ENCODE data around the gene ZW10. TPM values are rescaled to one million over a fixed set of nuclear protein-coding genes. Genes with fewer than 3 reads are reported as not detected.

ZW10 gene
- total RNA-seq, 4 donors from 2014 or later = 11.3 to 14.5 (median 12.8) TPM

GRCh38 chr11:113725407-113725806 is 48.1 kb downstream of the ZW10 start:
- H3K27me3 ChIP-seq = no peaks in the 10 kb centered on the region
- no peak overlapping the region for H3K27ac ChIP-seq
- no peaks in the 10 kb centered on the region for H3K36me3 ChIP-seq
- intact Hi-C loops (cut with DNase I) = no loop called here
- no peaks in the 10 kb centered on the region for H3K4me1 ChIP-seq
- no peaks in the 10 kb centered on the region for H3K9me3 ChIP-seq
- no peak for TF ChIP-seq POLR2A (IDR thresholded peaks at IDR 0.05)
- no peak for TF ChIP-seq CTCF (IDR thresholded peaks at IDR 0.05)
- 94% methylated on average over 5 of the region's 5 CpGs for WGBS, 2 donors
- no peak for DNase-seq
- no peak overlapping the region for H3K4me3 ChIP-seq (replicated peaks in 1 of 3)

DNA sequence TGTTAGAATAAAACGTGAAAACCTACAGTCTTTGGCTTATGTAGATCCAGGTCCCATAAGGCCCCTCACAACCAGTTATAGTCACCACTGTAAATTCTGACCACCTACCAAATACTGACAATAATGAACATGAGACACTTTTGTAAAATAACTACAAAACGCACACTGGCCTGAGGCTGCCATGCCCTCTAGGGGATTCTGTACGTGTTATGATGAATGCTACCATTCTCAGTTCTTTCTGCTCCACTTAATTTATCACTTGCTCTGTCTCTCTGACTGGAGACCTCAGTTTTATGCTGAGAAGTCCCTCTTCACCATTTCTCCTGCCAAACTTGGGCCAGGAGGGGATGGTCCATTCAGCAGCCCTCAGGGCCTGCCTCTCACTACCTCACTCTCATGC is 48.7 kb downstream of the ZW10 start:
- no peaks in the 10 kb centered on the region for H3K36me3 ChIP-seq
- H3K4me3 ChIP-seq (replicated peaks in 1 of 3) = no peak overlapping the region
- TF ChIP-seq CTCF (IDR thresholded peaks at IDR 0.05) (no peak), POLR2A (IDR thresholded peaks at IDR 0.05) (no peak)
- intact Hi-C loops (cut with DNase I) = no loop called here
- no peak overlapping the region for H3K27ac ChIP-seq
- no peaks in the 10 kb centered on the region for H3K9me3 ChIP-seq
- DNase-seq = no peak
- no peaks in the 10 kb centered on the region for H3K27me3 ChIP-seq
- no peaks in the 10 kb centered on the region for H3K4me1 ChIP-seq
- WGBS, 2 donors = 89 to 92% methylated on average over 3 of the region's 3 CpGs

DNA sequence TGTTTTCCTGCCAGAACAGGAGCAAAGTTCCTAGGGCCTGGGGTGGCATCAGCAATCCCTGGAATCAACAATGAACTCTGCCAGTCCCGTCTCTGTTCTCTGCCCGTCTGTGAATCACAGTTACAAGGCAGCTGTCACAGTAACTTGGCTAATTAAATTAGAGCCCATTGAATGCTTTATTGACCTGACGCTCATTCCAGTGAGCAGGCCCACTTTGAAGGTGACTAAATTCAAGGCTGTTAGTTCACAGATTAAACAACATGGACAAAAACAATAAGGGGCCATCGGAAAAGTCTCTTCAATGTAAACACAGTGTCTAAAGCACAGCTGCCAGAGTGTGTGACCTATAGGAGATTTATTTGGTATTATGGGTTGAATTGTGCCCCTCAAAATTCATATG is 49.7 kb downstream of the ZW10 start:
- Histone ChIP-seq H3K27ac (no peak overlapping the region), H3K27me3 (no peaks in the 10 kb centered on the region), H3K4me3 (replicated peaks in 1 of 3) (no peak overlapping the region), H3K9me3 (no peaks in the 10 kb centered on the region), H3K4me1 (no peaks in the 10 kb centered on the region), H3K36me3 (no peaks in the 10 kb centered on the region)
- intact Hi-C loops (cut with DNase I) = no loop called here
- 84 to 88% methylated on average over 4 of the region's 4 CpGs for WGBS, 2 donors
- TF ChIP-seq CTCF (IDR thresholded peaks at IDR 0.05) (no peak), POLR2A (IDR thresholded peaks at IDR 0.05) (no peak)
- no peak for DNase-seq

DNA sequence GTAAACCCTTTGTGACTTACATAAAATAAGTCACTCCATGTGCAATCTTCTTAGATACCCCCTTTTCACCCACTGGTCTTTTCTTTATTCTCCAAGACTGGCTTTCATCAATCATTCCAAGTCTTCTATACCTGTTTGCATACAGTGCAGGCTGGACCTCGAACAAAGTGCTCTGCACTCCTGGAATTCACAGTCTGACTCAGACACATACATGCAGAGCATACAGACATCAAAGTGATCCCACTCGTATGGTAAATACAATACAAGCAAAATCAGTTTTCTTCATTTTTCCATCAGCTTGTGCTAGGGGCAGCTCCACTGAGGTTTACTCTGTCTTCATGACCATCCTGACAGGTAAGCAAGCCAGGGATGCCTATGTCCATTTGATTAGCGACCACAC is 50.6 kb downstream of the ZW10 start:
- H3K27ac ChIP-seq = no peak overlapping the region
- DNase-seq = no peak
- H3K27me3 ChIP-seq = no peaks in the 10 kb centered on the region
- TF ChIP-seq CTCF (IDR thresholded peaks at IDR 0.05) = no peak
- TF ChIP-seq POLR2A (IDR thresholded peaks at IDR 0.05) = no peak
- no peak overlapping the region for H3K4me3 ChIP-seq (replicated peaks in 1 of 3)
- 86 to 97% methylated on average over 3 of the region's 3 CpGs for WGBS, 2 donors
- intact Hi-C loops (cut with DNase I) = no loop called here
- H3K9me3 ChIP-seq = no peaks in the 10 kb centered on the region
- H3K36me3 ChIP-seq = no peaks in the 10 kb centered on the region
- no peaks in the 10 kb centered on the region for H3K4me1 ChIP-seq

DNA sequence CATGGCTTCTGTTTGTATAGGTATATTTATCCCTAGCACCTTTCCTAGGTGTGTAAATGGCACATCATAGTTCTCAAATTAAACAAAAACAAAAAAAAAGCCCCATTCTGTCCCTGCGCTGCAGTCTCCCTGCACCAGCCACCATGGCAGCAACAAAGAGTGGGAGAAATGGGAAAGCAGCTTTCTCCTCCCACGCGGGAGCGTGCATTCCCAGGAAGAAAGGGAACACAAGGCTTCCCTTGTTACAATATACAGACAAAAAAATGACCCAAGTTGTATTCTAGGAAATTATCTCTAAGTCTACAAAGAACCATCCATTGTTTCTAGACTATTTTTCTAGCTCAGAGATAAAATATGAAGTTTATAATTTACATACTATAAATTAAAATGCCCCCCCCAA is 51.3 kb downstream of the ZW10 start:
- Histone ChIP-seq H3K36me3 (no peaks in the 10 kb centered on the region), H3K27me3 (no peaks in the 10 kb centered on the region), H3K9me3 (no peaks in the 10 kb centered on the region), H3K27ac (no peak overlapping the region), H3K4me1 (no peaks in the 10 kb centered on the region), H3K4me3 (replicated peaks in 1 of 3) (no peak overlapping the region)
- TF ChIP-seq POLR2A (IDR thresholded peaks at IDR 0.05) (no peak), CTCF (IDR thresholded peaks at IDR 0.05) (no peak)
- 95% methylated on average over 4 of the region's 4 CpGs for whole genome bisulfite sequencing, 2 donors
- intact Hi-C loops (cut with DNase I) = no loop called here
- DNase-seq = no peak
